ENCODE measurements around the gene ARIH1.

ARIH1 gene

GRCh38 chr15:72554471-72555425, 80.6 kb downstream of the ARIH1 start:
- no peak overlapping the region for H3K4me3 ChIP-seq (ENCODE audit: low read depth, low read length)
- no peak for TF ChIP-seq CTCF (IDR thresholded peaks at IDR 0.05; ENCODE audit: insufficient read depth, low read depth, low read length, missing control alignments)
- DNase-seq (ENCODE audit: low read depth) = peak; percentile 36

DNA sequence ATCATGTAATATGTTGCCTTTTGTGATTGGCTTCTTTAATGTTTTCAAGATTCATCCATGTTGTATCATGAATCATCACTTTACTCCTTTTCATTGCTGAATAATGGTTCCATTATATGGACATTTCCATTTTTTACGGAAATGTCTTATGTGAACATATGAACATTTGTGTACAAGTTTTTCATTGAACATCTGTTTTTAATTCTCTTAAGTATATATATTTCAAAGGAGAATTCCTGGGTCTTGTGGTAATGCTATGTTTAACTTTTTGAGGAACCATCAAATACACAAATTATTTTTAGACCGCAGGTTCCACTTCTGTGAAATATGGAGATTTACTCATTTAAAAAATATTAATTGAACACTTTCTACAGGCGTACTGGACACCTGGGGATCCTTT, 85.7 kb downstream of the ARIH1 start:
- no peak for TF ChIP-seq CTCF (IDR thresholded peaks at IDR 0.05; ENCODE audit: insufficient read depth, low read depth, low read length, missing control alignments)
- no peak for DNase-seq (ENCODE audit: low read depth)
- no peak overlapping the region for H3K4me3 ChIP-seq (ENCODE audit: low read depth, low read length)

DNA sequence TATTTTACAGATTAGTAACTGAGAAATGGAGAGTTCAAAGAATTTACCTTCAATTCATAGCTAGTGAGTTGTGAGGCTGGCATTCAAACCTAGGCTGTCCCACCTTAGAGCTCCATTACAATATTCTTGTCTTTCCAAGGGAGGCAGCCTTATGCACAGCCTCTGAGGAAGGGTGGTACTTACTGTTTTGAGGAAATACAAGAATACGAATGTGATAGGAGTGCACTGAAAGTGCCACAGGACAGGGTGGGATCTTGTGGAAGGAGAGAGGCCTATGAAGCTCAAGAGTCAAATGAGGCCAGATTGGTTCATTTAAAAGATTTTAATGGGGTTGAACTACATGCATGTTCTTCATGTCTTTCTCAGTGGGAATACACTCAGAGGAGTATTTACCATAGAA, 86.3 kb downstream of the ARIH1 start:
- DNase-seq (ENCODE audit: low read depth) = no peak
- no peak overlapping the region for H3K4me3 ChIP-seq (ENCODE audit: low read depth, low read length)
- no peak for TF ChIP-seq CTCF (IDR thresholded peaks at IDR 0.05; ENCODE audit: insufficient read depth, low read depth, low read length, missing control alignments)

GRCh38 chr15:72562386-72562785, 88.3 kb downstream of the ARIH1 start:
- no peak for TF ChIP-seq CTCF (IDR thresholded peaks at IDR 0.05; ENCODE audit: insufficient read depth, low read depth, low read length, missing control alignments)
- DNase-seq (ENCODE audit: low read depth) = no peak
- no peak overlapping the region for H3K4me3 ChIP-seq (ENCODE audit: low read depth, low read length)

DNA sequence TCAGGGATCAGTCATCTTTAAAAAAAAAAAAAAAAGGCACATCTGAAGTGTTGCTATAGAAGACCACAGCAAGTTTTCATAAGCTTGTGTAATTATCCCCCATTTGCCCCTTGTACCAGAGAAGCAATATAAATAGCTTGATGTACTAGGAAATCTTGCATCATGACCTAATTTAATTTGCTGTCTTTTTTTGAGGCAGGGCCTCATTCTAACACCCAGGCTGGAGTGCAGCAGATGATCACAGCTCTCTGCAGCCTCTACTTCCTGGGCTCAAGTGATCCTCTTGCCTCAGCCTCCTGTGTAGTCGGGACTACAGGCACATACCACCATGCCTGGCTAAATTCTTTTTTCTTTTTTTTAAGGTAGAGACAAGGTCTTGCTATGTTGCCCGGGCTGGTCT, 88.7 kb downstream of the ARIH1 start:
- no peak for DNase-seq (ENCODE audit: low read depth)
- TF ChIP-seq CTCF (IDR thresholded peaks at IDR 0.05; ENCODE audit: insufficient read depth, low read depth, low read length, missing control alignments) = no peak
- H3K4me3 ChIP-seq (ENCODE audit: low read depth, low read length) = no peak overlapping the region

DNA sequence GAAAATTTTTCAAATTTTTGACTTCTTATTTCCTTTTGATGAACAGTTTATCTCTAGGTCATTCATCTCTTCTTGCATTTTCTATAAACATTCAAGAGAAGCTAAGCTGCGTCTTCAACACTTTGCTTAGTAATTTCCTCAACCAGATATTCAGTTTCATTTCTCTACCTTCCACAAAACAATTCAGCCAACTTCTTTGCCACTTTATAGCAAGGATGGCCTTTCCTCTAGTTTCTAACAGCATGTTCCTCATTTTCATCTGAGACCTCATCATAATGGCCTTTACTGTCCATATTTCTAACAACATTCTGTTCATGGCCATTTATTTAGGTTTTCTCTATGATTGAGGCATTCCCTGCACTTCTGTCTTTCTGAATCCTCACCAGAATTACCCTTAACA, 90.0 kb downstream of the ARIH1 start:
- no peak for DNase-seq (ENCODE audit: low read depth)
- no peak overlapping the region for H3K4me3 ChIP-seq (ENCODE audit: low read depth, low read length)
- no peak for TF ChIP-seq CTCF (IDR thresholded peaks at IDR 0.05; ENCODE audit: insufficient read depth, low read depth, low read length, missing control alignments)

DNA sequence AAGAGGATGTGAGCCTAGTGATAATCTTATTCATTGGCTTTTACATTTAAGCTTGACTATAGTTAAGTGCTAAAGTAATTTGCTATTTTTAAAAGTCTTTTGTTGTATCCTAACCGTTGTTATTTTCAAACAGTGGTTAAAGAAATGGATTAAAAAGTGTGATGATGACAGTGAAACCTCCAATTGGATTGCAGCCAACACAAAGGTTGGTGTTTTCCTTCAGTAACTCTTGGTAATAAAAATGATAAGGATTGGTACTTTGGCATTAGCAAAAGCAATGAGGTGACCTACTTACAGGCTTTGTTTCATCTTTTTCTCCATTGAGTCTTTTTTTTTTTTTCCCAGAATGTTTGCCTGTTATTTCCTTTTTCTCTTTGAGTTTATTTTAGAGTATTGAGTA, 92.8 kb downstream of the ARIH1 start:
- TF ChIP-seq CTCF (IDR thresholded peaks at IDR 0.05; ENCODE audit: insufficient read depth, low read depth, low read length, missing control alignments) = no peak
- no peak for DNase-seq (ENCODE audit: low read depth)
- H3K4me3 ChIP-seq (ENCODE audit: low read depth, low read length) = no peak overlapping the region
